Uterus (tissue), 2 donors: ENCODE measurements around the gene DDX31.

Experiments
- POLR2A ChIP-seq, 2 donors: fragments of 450-650 bp; IDR thresholded peaks; one replicate each; pipeline ENCODE4 v1.6.1; 2016; ENCODE audit warnings: antibody characterized with exemption in 2 of 2, mild to moderate bottlenecking in 1 of 2, moderate library complexity in 1 of 2
- TF ChIP-seq, protein P1 (sequence below), 4 experiments: fragments of 200-600 bp in 2 of 4; fragments of 450-650 bp in 2 of 4; sonication (generic) in 2 of 4; IDR thresholded peaks; one replicate each; pipeline ENCODE4 v1.5.1; 2016 to 2019; ENCODE audit warnings: antibody characterized with exemption in 4 of 4, mild to moderate bottlenecking in 2 of 4, moderate library complexity in 1 of 4

DNA sequence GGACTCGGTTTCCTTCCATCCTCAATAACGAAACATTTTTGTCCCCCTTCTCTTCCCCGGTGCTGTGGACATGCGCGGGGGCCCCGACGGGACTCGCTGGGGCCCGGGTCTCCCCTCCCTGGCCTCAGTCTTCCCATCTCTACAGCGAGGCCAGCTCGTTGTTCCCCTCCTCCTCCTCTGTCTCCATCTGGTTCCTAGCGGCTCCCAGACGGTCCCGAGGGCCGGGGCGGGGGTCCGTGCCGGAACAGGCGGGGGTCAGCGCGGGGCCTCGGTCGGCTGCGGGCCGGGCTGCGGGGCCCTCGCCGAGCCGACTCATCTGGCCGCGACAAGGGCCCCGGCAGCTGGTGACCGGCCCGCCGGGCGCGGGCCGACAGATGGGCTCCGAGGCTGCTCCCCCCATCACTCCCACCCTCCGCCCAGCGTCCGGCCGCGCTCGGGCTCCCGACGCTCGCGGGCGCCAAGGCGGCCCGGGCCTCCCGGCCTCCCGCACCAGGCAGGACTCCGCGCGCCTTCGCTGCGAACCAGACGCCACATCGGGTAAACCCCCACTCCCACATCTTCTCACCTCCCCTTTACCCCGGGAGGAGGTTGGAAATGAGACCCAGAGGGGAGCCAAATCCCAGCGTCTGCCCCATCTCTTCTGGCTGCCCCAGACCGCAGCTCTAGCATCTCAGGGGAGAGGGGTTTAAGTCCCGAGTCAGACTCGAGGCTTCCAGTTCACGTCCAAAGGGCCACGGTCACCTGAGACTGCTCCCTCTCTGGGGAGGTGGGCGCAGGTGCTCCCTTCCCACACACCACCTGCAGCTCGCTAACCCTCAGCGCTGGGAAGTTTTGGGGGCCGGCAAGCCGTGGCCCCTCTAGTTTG is 79.2 kb downstream of the DDX31 start:
- TF ChIP-seq POLR2A (IDR thresholded peaks at IDR 0.05) = no peak
- TF ChIP-seq, protein P1, sequence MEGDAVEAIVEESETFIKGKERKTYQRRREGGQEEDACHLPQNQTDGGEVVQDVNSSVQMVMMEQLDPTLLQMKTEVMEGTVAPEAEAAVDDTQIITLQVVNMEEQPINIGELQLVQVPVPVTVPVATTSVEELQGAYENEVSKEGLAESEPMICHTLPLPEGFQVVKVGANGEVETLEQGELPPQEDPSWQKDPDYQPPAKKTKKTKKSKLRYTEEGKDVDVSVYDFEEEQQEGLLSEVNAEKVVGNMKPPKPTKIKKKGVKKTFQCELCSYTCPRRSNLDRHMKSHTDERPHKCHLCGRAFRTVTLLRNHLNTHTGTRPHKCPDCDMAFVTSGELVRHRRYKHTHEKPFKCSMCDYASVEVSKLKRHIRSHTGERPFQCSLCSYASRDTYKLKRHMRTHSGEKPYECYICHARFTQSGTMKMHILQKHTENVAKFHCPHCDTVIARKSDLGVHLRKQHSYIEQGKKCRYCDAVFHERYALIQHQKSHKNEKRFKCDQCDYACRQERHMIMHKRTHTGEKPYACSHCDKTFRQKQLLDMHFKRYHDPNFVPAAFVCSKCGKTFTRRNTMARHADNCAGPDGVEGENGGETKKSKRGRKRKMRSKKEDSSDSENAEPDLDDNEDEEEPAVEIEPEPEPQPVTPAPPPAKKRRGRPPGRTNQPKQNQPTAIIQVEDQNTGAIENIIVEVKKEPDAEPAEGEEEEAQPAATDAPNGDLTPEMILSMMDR (IDR thresholded peaks at IDR 0.05) = no peak
